Measurements from ENCODE around the gene VTN. TPM values are rescaled to one million over a fixed set of nuclear protein-coding genes. Genes with fewer than 3 reads are reported as not detected.

Gene VTN
- total and polyA plus RNA-seq, 2 donors (not counting 1 experiment from before 2014, with no cell fraction given): 0.17 to 3.5 TPM

GRCh38 chr17:28379814-28380801, 10.0 kb upstream of the VTN start:
- DNase-seq (ENCODE audit: low read depth in 2 of 2): peak in 1 of 2 donors; percentile 62
- H3K9ac ChIP-seq (ENCODE audit: insufficient read depth, low read length): no peak overlapping the region
- no peak overlapping the region for H3K4me2 ChIP-seq (ENCODE audit: extremely low read depth, insufficient read depth, low read length)
- no peak overlapping the region for H3K27ac ChIP-seq (ENCODE audit: insufficient read depth, low read length)
- H2AFZ ChIP-seq (ENCODE audit: low read length): no peak overlapping the region
- no peaks in the 10 kb centered on the region for H3K27me3 ChIP-seq (ENCODE audit: control insufficient read depth, insufficient read depth, low read length)
- H3K9me3 ChIP-seq (ENCODE audit: control insufficient read depth, insufficient read depth, low read depth, low read length): no peaks in the 10 kb centered on the region
- H3K4me3 ChIP-seq (replicated peaks in 1 of 4; ENCODE audit: control extremely low read depth in 1 of 4, insufficient read depth in 1 of 4, low read depth in 3 of 4, low read length in 4 of 4): no peak overlapping the region
- H3K36me3 ChIP-seq (ENCODE audit: control insufficient read depth, insufficient read depth, low read length): no peaks in the 10 kb centered on the region
- no peaks in the 10 kb centered on the region for H3K79me2 ChIP-seq (ENCODE audit: control insufficient read depth, insufficient read depth, low read length)
- no peaks in the 10 kb centered on the region for H4K20me1 ChIP-seq (ENCODE audit: control insufficient read depth, extremely low read depth, insufficient read depth, low read length)
- TF ChIP-seq CTCF (conservative IDR thresholded peaks at IDR 0.05 in 1 of 2, IDR thresholded peaks at IDR 0.05 in 1 of 2; ENCODE audit: low read depth in 1 of 2, low read length in 2 of 2) (no peak), EZH2 (IDR thresholded peaks at IDR 0.05; ENCODE audit: low read length, missing control alignments) (no peak)
- no peaks in the 10 kb centered on the region for H3K4me1 ChIP-seq (ENCODE audit: control insufficient read depth, extremely low read depth, insufficient read depth, low read length)

GRCh38 chr17:28372945-28373274, 2.8 kb upstream of the VTN start:
- Histone ChIP-seq H3K4me2 (ENCODE audit: extremely low read depth, insufficient read depth, low read length) (peak overlapping the region; percentile 95), H3K79me2 (ENCODE audit: control insufficient read depth, insufficient read depth, low read length) (peaks cover 4% of the 10 kb centered on the region), H3K4me1 (ENCODE audit: control insufficient read depth, extremely low read depth, insufficient read depth, low read length) (peaks cover 9% of the 10 kb centered on the region), H3K4me3 (replicated peaks in 1 of 4; ENCODE audit: control extremely low read depth in 1 of 4, insufficient read depth in 1 of 4, low read depth in 3 of 4, low read length in 4 of 4) (peak overlapping the region in 3 of 4 experiments; percentile 66 to 72 (median 68)), H3K9ac (ENCODE audit: insufficient read depth, low read length) (no peak overlapping the region), H3K27me3 (ENCODE audit: control insufficient read depth, insufficient read depth, low read length) (no peaks in the 10 kb centered on the region), H3K9me3 (ENCODE audit: control insufficient read depth, insufficient read depth, low read depth, low read length) (no peaks in the 10 kb centered on the region), H3K27ac (ENCODE audit: insufficient read depth, low read length) (no peak overlapping the region), H3K36me3 (ENCODE audit: control insufficient read depth, insufficient read depth, low read length) (no peaks in the 10 kb centered on the region), H4K20me1 (ENCODE audit: control insufficient read depth, extremely low read depth, insufficient read depth, low read length) (no peaks in the 10 kb centered on the region), H2AFZ (ENCODE audit: low read length) (no peak overlapping the region)
- no peak for DNase-seq (ENCODE audit: low read depth in 2 of 2)
- TF ChIP-seq CTCF (conservative IDR thresholded peaks at IDR 0.05 in 1 of 2, IDR thresholded peaks at IDR 0.05 in 1 of 2; ENCODE audit: low read depth in 1 of 2, low read length in 2 of 2) (no peak), EZH2 (IDR thresholded peaks at IDR 0.05; ENCODE audit: low read length, missing control alignments) (no peak)

GRCh38 chr17:28372203-28372944, 2.3 kb upstream of the VTN start:
- peak overlapping the region; percentile 28 for H2AFZ ChIP-seq (ENCODE audit: low read length)
- no peaks in the 10 kb centered on the region for H3K27me3 ChIP-seq (ENCODE audit: control insufficient read depth, insufficient read depth, low read length)
- H3K27ac ChIP-seq (ENCODE audit: insufficient read depth, low read length): no peak overlapping the region
- peak overlapping the region; percentile 55 for H3K9ac ChIP-seq (ENCODE audit: insufficient read depth, low read length)
- no peak for TF ChIP-seq EZH2 (IDR thresholded peaks at IDR 0.05; ENCODE audit: low read length, missing control alignments)
- TF ChIP-seq CTCF (conservative IDR thresholded peaks at IDR 0.05 in 1 of 2, IDR thresholded peaks at IDR 0.05 in 1 of 2; ENCODE audit: low read depth in 1 of 2, low read length in 2 of 2): no peak
- DNase-seq (ENCODE audit: low read depth in 2 of 2): peak; percentile 28 to 48
- no peaks in the 10 kb centered on the region for H4K20me1 ChIP-seq (ENCODE audit: control insufficient read depth, extremely low read depth, insufficient read depth, low read length)
- peaks cover 4% of the 10 kb centered on the region for H3K79me2 ChIP-seq (ENCODE audit: control insufficient read depth, insufficient read depth, low read length)
- H3K4me3 ChIP-seq (replicated peaks in 1 of 4; ENCODE audit: control extremely low read depth in 1 of 4, insufficient read depth in 1 of 4, low read depth in 3 of 4, low read length in 4 of 4): peak overlapping the region; percentile 17 to 72 (median 67)
- H3K4me2 ChIP-seq (ENCODE audit: extremely low read depth, insufficient read depth, low read length): peak overlapping the region; percentile 95
- no peaks in the 10 kb centered on the region for H3K36me3 ChIP-seq (ENCODE audit: control insufficient read depth, insufficient read depth, low read length)
- H3K4me1 ChIP-seq (ENCODE audit: control insufficient read depth, extremely low read depth, insufficient read depth, low read length): peaks cover 9% of the 10 kb centered on the region
- H3K9me3 ChIP-seq (ENCODE audit: control insufficient read depth, insufficient read depth, low read depth, low read length): no peaks in the 10 kb centered on the region

Measured in fibroblast of lung (primary cell).